HL-60/S4 (cell line): Measurements from ENCODE around the gene FRAS1.

ENCODE experiments used
- in situ Hi-C: fragments of 300-500 bp; cut with MboI; formaldehyde crosslinking; loops from 2 replicates; pipeline ENCODE4 v1.14.3; 2022; ENCODE audit warnings: low sequenced_read_pairs

FRAS1 gene

DNA sequence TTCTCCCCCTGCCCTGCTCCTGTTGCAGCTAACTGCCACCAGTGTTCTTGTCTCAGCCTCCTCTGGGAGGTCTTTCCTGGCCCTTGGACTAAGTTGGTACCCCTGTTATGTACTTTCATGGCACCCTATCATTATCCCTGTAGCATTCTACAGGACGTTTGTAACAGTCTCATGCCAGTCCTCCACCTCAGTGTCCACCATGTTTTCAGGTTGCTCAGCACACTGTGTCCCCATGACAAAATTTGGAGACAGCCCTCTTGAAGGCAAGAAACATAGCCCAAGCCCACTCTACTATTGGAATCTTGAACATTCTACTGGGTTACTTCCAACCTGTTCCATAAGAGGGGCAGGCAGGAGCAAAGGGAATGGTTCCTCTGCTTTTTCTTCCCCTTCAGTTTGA, 300.0 kb downstream of the FRAS1 start:
- in situ Hi-C loops: no loop called here

GRCh38 chr4:78360466-78360865, 303.3 kb downstream of the FRAS1 start:
- in situ Hi-C loops: no loop called here

DNA sequence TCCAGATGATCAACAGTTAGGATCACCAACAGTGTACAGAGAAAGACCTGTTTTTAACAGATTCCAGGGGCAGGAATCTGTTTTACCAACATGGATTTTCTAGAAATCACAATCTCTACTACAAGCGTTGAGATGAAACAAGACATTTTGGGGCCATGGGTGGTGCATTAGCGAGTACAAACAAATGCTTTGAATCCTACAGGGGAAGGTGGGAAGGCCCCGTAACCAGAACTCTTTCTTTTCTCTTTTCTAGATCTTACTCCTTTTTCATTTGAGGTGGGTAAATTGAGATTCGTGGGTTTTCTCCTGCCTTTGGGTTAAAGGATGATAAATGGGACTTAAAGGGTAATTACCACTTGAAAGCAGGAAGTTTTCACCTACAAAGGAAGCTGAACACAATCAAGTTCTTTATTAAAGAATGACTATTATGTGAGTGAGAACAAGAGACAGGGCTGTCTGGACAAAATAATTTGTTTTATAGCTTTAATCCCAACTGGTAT, 304.5 kb downstream of the FRAS1 start:
- in situ Hi-C loops: no loop called here

- in situ Hi-C loops: no loop called here
Observed at GRCh38 chr4:78362310-78362709, 305.2 kb downstream of the FRAS1 start.

DNA sequence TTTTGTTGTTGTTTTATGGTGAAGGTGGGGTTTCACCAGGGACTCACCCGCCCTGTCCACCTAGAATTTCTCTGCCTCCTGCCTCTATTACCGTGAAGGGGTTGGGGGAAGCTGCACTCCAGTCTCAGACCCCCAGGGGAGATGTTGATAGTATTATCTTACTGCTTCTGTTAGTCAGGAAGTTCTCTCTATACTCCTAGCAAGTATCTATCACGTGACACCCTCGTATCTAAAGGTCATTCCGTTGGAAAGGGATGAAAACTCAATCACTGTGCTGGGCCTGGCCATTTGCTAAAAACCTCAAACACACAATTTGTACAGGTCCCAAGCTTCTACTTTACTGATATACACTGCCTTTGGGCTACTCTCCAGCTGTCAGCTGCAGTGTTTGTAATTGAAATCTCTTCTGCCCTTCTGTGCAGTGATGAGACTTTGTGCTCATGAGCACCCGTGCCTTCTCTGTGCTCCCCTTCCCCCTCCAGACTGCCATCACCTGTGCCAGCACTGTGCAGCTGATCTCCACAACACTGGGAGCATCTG, 306.0 kb downstream of the FRAS1 start:
- in situ Hi-C loops: no loop called here

GRCh38 chr4:78369679-78370078, 312.6 kb downstream of the FRAS1 start:
- in situ Hi-C loops: no loop called here

DNA sequence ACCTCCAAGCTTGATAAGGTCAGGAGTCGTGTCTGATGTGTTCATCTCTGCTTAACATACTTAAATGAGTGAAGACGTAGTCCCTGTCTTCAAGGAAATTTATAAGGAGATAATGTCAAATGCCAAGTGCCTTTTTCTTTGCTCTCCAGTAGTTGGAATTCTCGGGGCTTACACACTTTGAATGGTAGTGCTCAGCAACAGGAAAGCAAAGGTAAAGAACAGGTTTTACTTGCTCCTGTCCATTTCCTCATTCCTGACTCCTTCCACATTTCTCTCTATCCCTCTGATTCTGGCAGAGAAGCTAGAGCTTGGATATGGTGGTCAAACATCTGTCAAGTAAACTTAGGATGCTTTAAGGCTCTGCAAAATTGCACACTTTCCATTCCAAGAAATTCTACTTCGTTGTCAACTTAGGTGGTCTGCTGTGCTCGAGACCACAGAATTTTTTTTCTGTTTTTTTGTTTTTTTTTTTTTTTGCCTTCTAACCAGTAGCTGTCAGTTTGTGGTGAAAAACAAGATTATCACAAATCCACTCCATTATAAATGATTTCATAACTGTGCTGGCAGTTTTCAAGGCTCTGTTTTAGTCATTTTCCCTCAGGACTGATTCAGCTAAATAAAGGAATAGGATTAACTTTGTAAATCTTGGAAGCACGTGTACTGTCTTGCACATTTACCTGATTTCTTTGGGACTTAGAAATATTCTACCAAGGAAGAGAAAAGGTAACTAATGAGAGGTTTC, 313.7 kb downstream of the FRAS1 start:
- in situ Hi-C loops: no loop called here

GRCh38 chr4:78372355-78372988, 315.3 kb downstream of the FRAS1 start:
- in situ Hi-C loops: no loop called here

DNA sequence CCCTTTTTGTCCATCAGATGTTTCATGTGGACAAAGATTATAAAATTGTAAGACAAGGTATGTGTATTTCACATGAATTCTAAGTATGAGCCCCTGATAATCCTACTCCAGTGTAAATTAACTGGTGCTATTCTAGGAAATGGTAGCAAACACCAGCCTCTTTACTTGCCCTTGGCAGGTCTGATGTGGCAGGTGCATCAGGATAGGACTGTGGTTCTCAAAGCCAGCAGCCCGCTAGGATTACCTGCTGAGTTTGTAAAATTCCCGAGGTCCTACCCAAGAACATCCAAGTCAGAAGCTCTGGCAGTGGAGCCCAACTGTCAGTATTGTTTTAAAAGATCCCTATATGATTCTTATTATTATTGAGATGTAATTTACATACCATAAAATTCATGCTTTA, 320.4 kb downstream of the FRAS1 start:
- in situ Hi-C loops: no loop called here

- in situ Hi-C loops: no loop called here
Observed at GRCh38 chr4:78379040-78379439, 321.9 kb downstream of the FRAS1 start.

DNA sequence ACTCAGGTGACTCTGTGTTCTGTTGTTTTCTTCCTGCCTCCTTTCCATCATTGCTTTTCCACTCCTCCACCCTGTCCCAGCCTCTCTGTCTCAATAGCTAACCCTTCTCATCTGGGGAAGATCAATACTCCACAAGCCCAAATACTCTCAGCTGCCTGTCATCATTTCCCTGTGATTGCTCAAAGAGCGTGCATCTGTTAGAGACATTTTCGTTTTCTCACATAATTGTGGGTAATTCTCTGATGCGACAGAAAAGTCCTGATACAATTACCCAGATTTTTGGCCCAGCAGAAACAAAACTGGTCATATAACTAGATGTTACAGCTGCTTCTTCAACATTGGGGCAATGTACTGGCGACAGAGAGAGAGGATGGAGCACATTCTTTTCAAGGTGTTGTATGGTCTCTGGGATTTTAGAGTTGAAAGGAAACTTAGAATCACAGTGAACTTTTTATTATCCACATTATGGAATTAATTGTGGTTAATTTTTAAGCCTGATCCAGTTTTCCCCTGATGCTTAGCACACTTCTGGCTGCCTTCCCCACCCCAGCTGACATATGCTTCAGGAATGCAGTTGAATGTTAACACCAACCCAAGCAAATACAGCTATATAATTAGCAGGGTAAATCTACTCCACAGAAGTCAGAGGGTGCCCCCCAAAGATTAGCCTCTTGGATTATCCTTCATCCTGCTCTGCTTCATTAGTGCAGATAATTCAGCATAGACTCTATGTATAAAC, 323.0 kb downstream of the FRAS1 start:
- in situ Hi-C loops: no loop called here

DNA sequence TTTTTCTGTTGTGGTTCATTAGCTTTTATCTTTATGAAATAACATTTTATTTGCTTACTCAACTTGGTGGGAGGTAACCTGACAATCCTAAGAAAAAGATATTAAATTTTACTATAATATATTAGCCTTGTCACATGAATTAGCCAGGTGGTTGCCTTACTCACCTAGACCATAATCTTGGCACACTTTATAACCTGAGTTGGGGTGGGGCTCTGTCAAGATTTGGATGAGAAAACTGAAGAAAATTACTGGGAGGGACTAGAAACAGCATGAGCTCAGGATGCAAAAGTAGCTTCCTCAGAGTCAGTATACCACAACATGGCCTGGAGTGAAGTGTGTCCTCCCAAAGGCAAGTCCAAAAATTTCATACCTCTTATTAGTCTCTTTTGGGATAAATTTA, 329.6 kb downstream of the FRAS1 start:
- in situ Hi-C loops: no loop called here

GRCh38 chr4:78395642-78396041, 338.5 kb downstream of the FRAS1 start:
- in situ Hi-C loops: no loop called here

GRCh38 chr4:78396613-78397291, 339.6 kb downstream of the FRAS1 start:
- in situ Hi-C loops: no loop called here

GRCh38 chr4:78397292-78397630, 340.1 kb downstream of the FRAS1 start:
- in situ Hi-C loops: no loop called here

DNA sequence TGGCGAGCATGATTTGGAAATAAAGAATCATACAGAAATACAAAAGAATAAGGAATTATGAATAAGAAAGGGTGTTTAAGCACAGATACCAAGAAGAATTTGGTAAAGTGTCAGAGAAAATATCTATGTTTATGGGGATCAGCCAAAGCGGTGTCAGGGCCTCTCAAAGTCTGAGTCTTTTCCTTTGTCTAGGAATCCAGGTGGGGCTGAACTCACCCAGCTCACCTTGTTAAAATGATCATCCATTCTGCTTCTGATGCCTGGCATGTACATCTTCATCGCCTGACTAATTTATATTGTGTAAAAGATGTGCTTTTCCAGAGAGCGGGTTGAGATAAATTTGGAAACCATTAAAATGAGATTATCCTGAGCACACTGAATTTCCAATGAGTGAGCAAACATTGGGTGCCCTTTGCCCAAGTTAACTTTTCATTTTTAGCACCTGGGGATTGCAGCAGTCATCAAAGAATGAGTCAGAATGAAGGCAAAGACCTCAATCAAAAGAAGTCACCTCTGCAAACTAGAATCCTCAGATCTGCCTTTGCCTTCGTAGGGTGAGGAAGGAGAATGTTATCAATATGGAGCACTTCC, 352.6 kb downstream of the FRAS1 start:
- in situ Hi-C loops: no loop called here

GRCh38 chr4:78410225-78410624, 353.1 kb downstream of the FRAS1 start:
- in situ Hi-C loops: no loop called here

DNA sequence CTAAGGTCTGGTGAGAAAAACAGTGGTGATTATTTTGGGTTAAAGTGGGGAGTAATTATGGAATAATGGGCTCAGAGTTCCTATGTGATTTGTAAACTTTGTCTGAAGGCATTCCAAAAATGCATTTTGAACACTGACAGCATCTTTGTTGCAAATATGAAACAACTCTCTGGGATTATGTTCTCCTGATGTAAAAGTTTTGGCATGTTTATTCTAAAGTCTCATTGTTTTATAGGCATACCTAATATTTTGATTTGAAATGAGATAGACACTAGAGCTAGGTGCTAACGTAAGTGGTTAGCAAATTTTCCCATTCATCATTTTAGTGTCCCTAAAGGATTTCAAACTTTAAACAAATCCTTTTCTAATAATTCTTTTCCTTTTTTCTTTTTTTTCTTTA, 353.6 kb downstream of the FRAS1 start:
- in situ Hi-C loops: no loop called here

DNA sequence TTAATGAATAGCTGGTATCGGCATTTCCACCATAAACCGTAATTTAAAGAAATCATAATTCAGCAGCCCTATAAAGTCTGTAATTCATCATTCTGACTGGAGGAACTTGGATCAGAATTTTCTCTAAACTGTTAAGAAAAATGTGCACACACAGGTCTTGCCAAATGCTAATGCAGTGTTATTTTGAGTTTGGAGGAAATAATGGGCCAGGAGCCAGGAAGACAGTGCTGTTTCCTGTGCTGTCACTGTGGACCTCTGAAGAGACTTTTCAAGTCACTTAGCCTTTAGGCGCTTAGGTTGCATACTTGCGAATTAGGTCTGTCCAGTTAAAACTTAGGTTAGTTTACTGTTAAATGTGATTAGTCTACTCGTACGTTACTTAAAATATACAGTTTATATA, 357.0 kb downstream of the FRAS1 start:
- in situ Hi-C loops: no loop called here

- in situ Hi-C loops: no loop called here
Observed at GRCh38 chr4:78417603-78418002, 360.5 kb downstream of the FRAS1 start.

- in situ Hi-C loops: no loop called here
Observed at GRCh38 chr4:78418406-78418805, 361.3 kb downstream of the FRAS1 start.
